T47D (cell line): ENCODE data around the gene CCDC15.
A peak's percentile ranks its signal among the peaks of the same experiment; 100 is the strongest.

Experiments used
- DNase-seq, 2 experiments: peaks; one replicate each; pipeline versions ENCODE4 v3.0.0 to v3.0.0-alpha.2; 2011 to 2012; ENCODE audit warnings: low read depth in 1 of 2, low spot score in 1 of 2
- JUND ChIP-seq: IDR thresholded peaks from 2 replicates; pipeline ENCODE4 v1.6.1; 2012; ENCODE audit warnings: low read depth
- in situ Hi-C: cut with HindIII; loops from 2 replicates; pipeline ENCODE4 v1.10.0; 2016; ENCODE audit warnings: low sequenced_read_pairs, low pct_unique_long_range_greater_than_20kb

CCDC15 gene

GRCh38 chr11:125076378-125076945, 122.5 kb downstream of the CCDC15 start:
- in situ Hi-C loops = no loop called here
- DNase-seq = no peak
- no peak for TF ChIP-seq JUND

- TF ChIP-seq JUND = no peak
- DNase-seq = no peak
- in situ Hi-C loops = no loop called here
Observed at GRCh38 chr11:125078016-125078415, 124.0 kb downstream of the CCDC15 start.

GRCh38 chr11:125078516-125079140, 124.6 kb downstream of the CCDC15 start:
- DNase-seq = no peak
- in situ Hi-C loops = no loop called here
- no peak for TF ChIP-seq JUND

- no peak for TF ChIP-seq JUND
- in situ Hi-C loops = no loop called here
- DNase-seq = no peak
Observed at GRCh38 chr11:125079151-125079877, 125.3 kb downstream of the CCDC15 start.

GRCh38 chr11:125079878-125080530, 126.0 kb downstream of the CCDC15 start:
- in situ Hi-C loops = no loop called here
- TF ChIP-seq JUND = no peak
- DNase-seq = no peak

GRCh38 chr11:125080531-125080911, 126.5 kb downstream of the CCDC15 start:
- TF ChIP-seq JUND = no peak
- in situ Hi-C loops = no loop called here
- DNase-seq = no peak

- no peak for DNase-seq
- no peak for TF ChIP-seq JUND
- in situ Hi-C loops = no loop called here
Observed at GRCh38 chr11:125081098-125081798, 127.2 kb downstream of the CCDC15 start.

GRCh38 chr11:125082040-125082439, 128.0 kb downstream of the CCDC15 start:
- in situ Hi-C loops = no loop called here
- no peak for DNase-seq
- TF ChIP-seq JUND = no peak

- TF ChIP-seq JUND = no peak
- DNase-seq = peak in 1 of 2 experiments; percentile 53
- in situ Hi-C loops = no loop called here
Observed at GRCh38 chr11:125082611-125083311, 128.8 kb downstream of the CCDC15 start.

GRCh38 chr11:125083312-125084056, 129.5 kb downstream of the CCDC15 start:
- no peak for TF ChIP-seq JUND
- in situ Hi-C loops = no loop called here
- no peak for DNase-seq

- no peak for TF ChIP-seq JUND
- in situ Hi-C loops = no loop called here
- no peak for DNase-seq
Observed at GRCh38 chr11:125084057-125084416, 130.0 kb downstream of the CCDC15 start.
